HG02981 (cell line): ENCODE data around the gene SPOCK1.

Source experiments
- ATAC-seq: cut with Tn5 transposase; IDR thresholded peaks from one replicate; pipeline ENCODE4 v1.9.1; 2021; ENCODE audit warnings: mild to moderate bottlenecking, moderate library complexity; ENCODE audit not compliant: unreplicated experiment

SPOCK1 gene

GRCh38 chr5:137335493-137335892 lies 163.6 kb downstream of the SPOCK1 start:
- no peak for ATAC-seq

DNA sequence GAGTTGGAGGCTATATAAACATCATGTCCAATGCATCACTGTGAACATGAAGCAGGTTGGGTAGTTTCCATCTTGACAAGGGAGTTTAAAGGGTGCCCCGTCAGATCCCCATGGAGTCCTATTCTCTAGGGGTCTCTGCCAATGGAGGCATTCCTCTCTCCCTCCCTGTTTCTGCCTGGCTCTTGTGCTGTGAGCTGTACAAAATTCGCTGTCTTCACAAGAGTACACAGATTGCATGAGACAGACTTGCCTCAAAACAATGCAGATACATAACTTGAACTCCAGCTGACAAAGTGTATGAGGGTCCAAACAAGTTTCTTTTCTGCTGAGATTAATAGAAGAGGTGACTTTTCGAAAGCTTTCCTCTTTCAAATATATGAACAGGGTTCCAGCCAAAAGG lies 165.2 kb downstream of the SPOCK1 start:
- no peak for ATAC-seq

DNA sequence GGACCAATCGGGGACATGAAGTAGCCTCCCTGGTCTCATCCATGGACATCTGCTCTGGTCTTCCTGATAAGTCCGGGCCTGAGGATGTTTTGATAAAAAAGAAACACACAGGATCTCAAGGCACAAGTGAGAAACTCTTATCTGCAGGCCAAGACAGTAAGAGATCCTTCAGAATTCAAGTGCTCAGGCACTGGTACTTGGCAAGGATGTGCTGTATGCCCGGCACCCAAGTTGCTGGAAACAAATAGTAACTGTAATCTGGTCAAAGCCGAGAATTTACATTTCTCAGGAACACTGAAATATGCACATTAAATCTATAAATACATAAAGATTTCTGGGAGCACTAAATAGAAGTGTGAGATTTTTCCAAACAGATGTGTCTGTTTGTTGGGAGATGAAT lies 165.7 kb downstream of the SPOCK1 start:
- no peak for ATAC-seq

DNA sequence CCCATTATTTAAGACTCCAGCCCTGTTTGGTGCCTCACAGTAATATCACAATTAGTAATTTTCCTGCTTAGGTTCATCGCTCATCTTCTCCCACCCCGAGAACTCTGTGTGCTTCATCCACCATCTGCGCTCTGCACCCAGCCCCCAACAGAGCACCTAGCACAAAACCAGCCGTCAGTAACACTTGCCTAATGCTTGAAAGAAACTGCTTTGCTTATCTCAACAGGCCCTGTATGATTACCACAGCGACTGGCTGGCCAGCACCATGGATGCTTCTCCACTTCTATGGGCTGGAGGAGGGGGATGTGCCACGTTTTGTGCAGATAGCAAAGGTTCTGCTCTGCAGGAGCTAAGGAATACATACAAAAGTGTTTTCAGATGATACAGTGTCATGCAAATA lies 166.8 kb downstream of the SPOCK1 start:
- no peak for ATAC-seq

DNA sequence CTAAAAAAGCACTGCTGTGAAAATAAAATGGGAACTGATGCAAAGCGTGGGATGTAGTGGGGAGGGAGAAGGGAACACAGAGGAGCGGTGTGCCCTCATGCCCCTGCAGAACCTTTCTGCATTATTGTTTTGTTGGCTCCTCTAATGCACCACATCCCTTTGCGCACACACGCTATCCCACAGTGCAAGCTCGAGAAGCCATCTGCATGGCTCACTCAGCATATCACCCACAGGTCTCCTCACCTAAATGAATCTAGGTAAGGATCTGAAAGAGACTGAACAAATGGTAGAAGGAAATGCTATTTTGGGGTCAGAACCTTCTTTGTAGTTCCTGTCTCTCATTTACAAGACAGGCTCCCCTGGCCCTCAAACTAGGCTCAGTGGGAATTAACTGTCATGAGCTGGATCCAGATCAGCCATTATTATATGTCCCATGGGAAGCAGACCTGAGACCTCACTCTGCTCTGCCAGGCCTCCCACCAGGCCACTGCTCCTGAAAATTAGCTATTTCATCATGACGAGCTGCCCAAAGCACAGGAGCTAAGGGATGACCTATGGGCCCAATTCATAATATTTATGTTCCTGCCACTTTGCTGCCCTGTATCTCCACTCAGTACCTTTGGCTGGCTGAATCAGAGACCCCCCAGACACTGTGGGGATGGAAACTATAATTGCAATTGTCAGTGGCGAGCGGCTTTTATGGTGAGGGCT lies 169.4 kb downstream of the SPOCK1 start:
- ATAC-seq, result no peak

DNA sequence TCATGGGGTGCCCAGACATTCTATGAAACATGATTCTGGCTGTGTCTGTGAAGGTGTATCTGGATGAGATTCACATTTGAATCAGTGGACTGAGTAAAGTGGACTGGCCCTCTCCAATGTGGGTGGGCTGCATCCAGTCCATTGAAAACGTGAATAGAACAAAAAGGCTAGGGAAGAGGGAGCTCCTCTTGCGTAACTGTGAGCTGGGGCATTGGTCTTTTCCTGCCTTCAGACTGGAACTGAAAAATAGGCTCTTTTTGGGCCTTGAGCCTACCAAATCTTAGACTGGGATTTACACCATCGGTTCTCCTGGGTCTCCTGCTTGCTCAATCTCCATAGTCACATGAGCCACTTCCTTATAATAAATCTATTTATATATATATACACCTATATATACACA lies 170.1 kb downstream of the SPOCK1 start:
- no peak for ATAC-seq

DNA sequence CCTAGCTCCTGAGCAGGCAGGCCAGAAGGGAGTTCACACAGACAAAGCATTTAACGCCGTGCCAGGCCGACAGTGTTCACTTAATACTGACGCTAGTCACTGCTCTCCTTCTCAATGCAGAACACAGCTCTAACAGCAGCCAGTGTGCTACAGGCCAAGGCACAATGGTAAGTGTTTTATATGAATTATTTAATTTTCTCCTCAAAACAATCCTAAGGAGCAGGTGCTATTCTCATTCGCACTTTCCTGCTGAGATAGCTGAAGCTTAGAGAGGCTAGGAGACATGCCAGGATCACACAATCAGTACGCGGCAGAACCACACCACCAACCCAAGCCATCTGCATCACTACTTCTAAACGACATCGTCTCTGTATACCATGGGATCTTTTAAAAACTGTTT lies 170.7 kb downstream of the SPOCK1 start:
- ATAC-seq, result no peak

- ATAC-seq, result no peak
These were observed 173.4 kb downstream of the SPOCK1 start for GRCh38 chr5:137325721-137326120.

- ATAC-seq, result no peak
These were observed 178.8 kb downstream of the SPOCK1 start for GRCh38 chr5:137320056-137321045.

- ATAC-seq, result no peak
These were observed 181.1 kb downstream of the SPOCK1 start for GRCh38 chr5:137318027-137318426.

DNA sequence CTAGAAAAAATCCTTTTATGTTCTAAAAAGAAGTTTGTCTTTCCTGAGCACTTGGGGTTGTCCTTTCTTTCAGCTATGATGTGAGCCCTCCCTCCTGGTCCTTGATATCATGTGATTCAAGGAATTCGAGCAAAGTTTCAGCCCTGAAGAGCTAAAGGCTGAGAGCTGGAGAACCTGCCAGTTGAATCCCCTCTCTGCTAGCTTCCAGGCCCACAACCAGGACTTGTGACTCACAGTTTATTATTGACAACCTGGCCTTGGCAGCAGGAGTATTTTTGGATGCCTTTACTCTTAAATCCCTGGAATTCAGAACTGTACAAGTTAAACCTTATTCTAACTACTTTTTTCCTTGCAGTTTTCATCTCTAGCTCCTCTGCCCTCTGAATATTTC lies 182.8 kb downstream of the SPOCK1 start:
- ATAC-seq, result no peak

DNA sequence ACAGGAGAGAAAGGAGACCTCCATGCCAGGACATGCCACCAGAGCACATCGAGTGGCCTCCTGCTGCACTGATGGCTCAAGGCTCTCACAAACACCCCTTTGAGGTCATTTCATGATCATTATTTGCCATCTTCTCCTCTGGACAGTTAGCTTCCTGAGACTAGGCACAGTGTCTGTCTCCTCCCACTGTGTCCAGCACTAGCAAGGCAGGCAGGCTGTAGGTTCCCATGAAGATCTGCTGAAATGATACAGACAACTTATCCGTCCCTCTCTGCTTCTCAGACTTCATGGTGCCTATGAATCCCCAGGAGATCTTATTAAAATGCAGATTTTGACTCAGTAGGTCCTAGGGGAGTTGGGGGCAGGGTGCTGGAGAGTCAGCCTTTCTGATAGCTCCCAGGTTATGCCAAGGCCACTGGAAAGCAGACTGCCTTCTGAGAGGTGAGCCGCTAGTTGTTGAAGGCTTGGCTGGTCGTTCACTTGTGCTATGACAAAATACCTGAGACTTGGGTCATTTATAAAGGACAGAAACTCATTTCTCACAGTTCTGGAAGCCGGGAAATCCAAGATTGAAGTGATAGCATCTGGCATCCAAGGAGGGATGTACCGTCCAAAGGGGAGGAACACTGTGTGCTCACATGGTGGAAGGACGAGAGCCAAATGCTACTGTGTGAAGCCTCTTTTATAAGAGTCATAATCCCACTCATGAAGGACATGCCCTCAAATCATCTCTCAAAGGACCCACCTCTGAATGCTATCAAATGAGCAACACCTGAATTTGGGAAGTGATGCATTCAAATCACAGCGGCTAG lies 183.4 kb downstream of the SPOCK1 start:
- no peak for ATAC-seq

DNA sequence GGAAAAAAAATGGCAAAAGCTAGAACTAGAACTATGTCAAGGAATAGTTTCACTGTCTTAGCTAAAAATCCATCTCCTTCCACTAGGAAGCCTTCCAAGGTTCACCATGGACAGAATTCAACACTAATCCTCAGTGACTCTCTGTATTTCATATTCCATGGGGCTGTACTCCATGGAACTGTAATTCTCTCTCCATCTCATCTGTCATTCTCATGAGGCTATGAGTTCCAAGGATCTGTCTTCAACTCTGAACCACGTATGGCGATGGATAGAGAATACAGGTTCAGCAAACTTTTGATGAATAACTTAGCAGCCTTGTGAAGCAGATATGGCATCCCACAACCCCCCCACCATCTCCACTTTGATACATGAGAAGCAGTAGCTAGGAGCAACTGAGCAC lies 184.0 kb downstream of the SPOCK1 start:
- ATAC-seq, result no peak

GRCh38 chr5:137313526-137314175 lies 185.5 kb downstream of the SPOCK1 start:
- ATAC-seq, result no peak

- no peak for ATAC-seq
These were observed 187.1 kb downstream of the SPOCK1 start for GRCh38 chr5:137312011-137312410.

DNA sequence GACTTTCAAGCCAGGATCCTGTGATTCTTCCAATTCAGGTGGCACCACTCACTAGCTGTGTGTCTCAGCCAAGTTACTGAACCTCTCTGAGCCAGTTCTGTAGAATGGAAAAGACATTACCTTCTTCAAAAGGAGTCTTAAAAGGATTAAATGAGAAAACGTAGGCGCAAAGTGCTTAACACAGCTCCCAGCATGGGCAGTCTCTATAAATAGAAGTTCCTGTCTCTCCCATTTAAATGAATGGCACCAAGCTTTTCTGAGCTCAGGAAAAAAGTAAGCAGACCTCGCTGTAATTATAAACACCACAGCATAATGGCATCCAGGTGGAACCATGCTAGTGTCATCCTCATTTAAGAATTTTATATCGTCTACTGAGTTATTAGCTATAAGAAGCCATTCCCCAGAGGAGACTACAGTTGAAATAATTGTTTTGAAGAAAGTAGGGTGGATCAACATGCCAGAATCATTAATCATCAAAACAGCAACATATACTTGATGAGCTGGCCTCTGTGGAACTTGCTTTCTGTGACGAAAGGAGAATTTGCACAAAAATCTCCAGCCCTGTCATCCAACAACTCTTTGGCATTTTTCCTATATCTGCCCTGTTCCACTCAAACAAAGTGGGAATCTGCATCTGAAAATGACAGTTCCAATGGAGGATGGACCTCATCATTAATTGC lies 188.9 kb downstream of the SPOCK1 start:
- ATAC-seq, result no peak

GRCh38 chr5:137309290-137309689 lies 189.8 kb downstream of the SPOCK1 start:
- no peak for ATAC-seq

- ATAC-seq, result no peak
These were observed 190.8 kb downstream of the SPOCK1 start for GRCh38 chr5:137308311-137308710.

DNA sequence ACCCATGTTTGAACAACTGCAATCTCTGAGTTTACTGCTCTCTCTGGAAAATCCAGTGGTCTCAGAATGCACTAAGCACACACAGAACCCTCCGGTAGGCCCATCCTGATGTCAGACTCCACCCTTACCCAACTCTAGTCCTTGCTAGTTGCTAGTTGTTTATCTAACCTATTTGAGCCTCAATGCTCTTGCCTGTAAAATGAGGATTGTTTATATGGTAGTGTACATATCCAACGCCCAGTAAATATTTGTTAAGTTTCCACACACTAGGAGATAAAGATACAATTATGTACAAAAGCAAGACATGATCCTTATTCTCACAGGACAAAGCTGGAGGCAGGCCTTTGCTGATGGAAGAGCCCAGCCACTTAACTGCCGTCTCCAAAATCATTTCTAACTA lies 192.2 kb downstream of the SPOCK1 start:
- no peak for ATAC-seq

DNA sequence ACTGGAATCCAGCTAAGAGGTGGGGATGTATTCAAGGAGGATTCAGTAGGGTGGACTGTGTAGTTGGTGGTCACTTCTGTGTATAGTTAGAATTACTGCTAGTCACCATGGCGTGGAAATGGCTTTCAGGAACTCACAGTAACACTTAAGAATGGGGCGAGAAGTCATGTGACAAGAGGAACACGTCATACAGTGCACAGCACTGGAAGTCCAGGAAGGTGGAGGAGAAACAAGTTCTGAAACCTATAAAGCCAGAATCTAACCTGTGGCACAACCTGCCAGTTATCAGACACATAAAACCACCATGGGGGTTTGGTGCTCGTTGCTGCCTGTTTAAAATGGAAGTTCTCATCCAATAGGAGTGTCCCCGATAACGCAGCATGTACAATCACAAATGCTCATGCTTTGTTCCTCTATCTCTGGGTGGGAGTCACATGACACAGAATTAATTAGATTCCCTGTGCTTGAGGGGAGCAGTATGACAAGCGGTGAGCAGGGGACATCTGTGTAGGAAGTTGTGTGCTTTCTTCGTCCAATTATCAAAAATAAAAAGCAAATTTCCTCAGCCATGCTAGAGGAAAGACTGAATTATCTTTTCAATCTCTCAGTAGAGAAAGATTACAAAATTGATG lies 193.0 kb downstream of the SPOCK1 start:
- ATAC-seq, result no peak
